Measurements from ENCODE around the gene ITPR3. TPM values are rescaled to one million over a fixed set of nuclear protein-coding genes. Genes with fewer than 3 reads are reported as not detected.

Gene ITPR3
- total and polyA plus RNA-seq, 2 of the 13 experiments (the other 11 are each of a cell fraction or from before 2014, with no cell fraction given), result 3.8 to 21.4 TPM

DNA sequence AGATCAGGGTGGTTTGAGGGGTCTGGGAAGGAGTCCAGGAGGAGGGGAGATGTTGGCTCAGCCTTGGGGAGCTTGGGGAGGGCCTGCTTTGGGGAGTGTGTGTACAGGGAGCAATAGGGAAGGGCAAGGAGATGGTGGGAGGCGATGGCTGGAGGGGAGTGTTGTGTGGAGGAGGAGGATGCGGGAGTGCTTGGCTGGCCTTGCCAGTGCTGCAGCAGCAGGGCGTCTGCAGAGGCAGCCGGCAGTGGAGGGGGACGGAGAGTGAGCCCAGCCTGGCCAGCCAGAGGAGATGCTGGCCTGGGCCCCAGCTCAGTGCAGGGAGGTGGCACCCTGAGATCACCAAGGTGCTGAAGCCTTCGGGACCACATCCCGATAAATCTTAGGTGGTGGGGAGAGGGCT, 121.7 kb downstream of the ITPR3 start:
- Histone ChIP-seq H3K36me3 (replicated peaks in 1 of 2; ENCODE audit: control insufficient read depth in 1 of 2, insufficient read depth in 2 of 2, low read length in 2 of 2) (no peaks in the 10 kb centered on the region), H3K9me3 (ENCODE audit: low read length) (no peaks in the 10 kb centered on the region), H3K27me3 (ENCODE audit: control insufficient read depth in 1 of 2, insufficient read depth in 2 of 2, low read length in 2 of 2) (peaks cover under 1 to 26% of the 10 kb centered on the region in 2 experiments; a peak in 4 of 5 replicates), H3K9ac (ENCODE audit: insufficient read depth, low read depth, low read length) (no peak overlapping the region), H3K4me2 (ENCODE audit: low read depth, low read length) (no peak overlapping the region), H3K4me1 (ENCODE audit: insufficient read depth, low read length) (peaks cover 53% of the 10 kb centered on the region), H3K4me3 (replicated peaks in 1 of 3; ENCODE audit: insufficient read depth in 1 of 3, low read depth in 2 of 3, low read length in 3 of 3) (no peak overlapping the region), H2AFZ (ENCODE audit: low read length) (no peak overlapping the region), H3K79me2 (ENCODE audit: insufficient read depth, low read length) (no peaks in the 10 kb centered on the region), H3K27ac (ENCODE audit: extremely low read length, insufficient read depth, low read length) (no peak overlapping the region), H4K20me1 (ENCODE audit: insufficient read depth, low read length) (no peaks in the 10 kb centered on the region)
- intact Hi-C loops (cut with micrococcal nuclease; ENCODE audit: unreplicated experiment), result no loop called here
- ChIA-PET POLR2A (interaction anchor here (4.5 to 4.6 kb wide), 2 partner anchors 18 to 32 kb away, joined by 34 to 48 read pairs; partner anchors contain the start of gene UQCC2), CTCF (ENCODE audit: low intra/inter-chr PET ratio, low total read pairs) (interaction anchor here (5.7 kb wide), 1 partner anchor 20 kb away, joined by 77 read pairs; no protein-coding TSS in a partner anchor)
- 82% methylated on average over 7 of the region's 7 CpGs for WGBS (ENCODE audit: low lambda C conversion rate)
- DNase-seq (ENCODE audit: low spot score) (no peak), ATAC-seq (no peak), FAIRE-seq (no peak)
- no TSS peak for BruUV-seq (replicated peaks)
- in situ Hi-C loops (cut with HindIII; ENCODE audit: extremely low pct_ligation_motif_present, low pct_unique_long_range_greater_than_20kb), result no loop called here
- no peak for TF ChIP-seq ZNF598 (CRISPR knock-in tag; IDR thresholded peaks at IDR 0.05; ENCODE audit: borderline replicate concordance)
- TF ChIP-seq, protein P1, sequence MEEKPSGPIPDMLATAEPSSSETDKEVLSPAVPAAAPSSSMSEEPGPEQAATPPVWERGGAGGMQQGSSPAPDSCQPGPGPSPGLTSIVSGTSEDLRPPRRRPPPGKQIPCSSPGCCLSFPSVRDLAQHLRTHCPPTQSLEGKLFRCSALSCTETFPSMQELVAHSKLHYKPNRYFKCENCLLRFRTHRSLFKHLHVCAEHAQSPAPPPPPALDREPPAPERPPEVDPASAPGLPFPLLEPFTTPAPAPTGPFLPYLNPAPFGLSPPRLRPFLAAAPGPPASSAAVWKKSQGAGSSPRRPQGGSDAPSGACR (CRISPR knock-in tag; IDR thresholded peaks at IDR 0.05), result no peak
- TF ChIP-seq, protein P2, sequence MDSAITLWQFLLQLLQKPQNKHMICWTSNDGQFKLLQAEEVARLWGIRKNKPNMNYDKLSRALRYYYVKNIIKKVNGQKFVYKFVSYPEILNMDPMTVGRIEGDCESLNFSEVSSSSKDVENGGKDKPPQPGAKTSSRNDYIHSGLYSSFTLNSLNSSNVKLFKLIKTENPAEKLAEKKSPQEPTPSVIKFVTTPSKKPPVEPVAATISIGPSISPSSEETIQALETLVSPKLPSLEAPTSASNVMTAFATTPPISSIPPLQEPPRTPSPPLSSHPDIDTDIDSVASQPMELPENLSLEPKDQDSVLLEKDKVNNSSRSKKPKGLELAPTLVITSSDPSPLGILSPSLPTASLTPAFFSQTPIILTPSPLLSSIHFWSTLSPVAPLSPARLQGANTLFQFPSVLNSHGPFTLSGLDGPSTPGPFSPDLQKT (CRISPR knock-in tag; IDR thresholded peaks at IDR 0.05; ENCODE audit: borderline replicate concordance), result no peak
- no peak for TF ChIP-seq RFXANK (CRISPR knock-in tag; IDR thresholded peaks at IDR 0.05)
- TF ChIP-seq, protein P3, sequence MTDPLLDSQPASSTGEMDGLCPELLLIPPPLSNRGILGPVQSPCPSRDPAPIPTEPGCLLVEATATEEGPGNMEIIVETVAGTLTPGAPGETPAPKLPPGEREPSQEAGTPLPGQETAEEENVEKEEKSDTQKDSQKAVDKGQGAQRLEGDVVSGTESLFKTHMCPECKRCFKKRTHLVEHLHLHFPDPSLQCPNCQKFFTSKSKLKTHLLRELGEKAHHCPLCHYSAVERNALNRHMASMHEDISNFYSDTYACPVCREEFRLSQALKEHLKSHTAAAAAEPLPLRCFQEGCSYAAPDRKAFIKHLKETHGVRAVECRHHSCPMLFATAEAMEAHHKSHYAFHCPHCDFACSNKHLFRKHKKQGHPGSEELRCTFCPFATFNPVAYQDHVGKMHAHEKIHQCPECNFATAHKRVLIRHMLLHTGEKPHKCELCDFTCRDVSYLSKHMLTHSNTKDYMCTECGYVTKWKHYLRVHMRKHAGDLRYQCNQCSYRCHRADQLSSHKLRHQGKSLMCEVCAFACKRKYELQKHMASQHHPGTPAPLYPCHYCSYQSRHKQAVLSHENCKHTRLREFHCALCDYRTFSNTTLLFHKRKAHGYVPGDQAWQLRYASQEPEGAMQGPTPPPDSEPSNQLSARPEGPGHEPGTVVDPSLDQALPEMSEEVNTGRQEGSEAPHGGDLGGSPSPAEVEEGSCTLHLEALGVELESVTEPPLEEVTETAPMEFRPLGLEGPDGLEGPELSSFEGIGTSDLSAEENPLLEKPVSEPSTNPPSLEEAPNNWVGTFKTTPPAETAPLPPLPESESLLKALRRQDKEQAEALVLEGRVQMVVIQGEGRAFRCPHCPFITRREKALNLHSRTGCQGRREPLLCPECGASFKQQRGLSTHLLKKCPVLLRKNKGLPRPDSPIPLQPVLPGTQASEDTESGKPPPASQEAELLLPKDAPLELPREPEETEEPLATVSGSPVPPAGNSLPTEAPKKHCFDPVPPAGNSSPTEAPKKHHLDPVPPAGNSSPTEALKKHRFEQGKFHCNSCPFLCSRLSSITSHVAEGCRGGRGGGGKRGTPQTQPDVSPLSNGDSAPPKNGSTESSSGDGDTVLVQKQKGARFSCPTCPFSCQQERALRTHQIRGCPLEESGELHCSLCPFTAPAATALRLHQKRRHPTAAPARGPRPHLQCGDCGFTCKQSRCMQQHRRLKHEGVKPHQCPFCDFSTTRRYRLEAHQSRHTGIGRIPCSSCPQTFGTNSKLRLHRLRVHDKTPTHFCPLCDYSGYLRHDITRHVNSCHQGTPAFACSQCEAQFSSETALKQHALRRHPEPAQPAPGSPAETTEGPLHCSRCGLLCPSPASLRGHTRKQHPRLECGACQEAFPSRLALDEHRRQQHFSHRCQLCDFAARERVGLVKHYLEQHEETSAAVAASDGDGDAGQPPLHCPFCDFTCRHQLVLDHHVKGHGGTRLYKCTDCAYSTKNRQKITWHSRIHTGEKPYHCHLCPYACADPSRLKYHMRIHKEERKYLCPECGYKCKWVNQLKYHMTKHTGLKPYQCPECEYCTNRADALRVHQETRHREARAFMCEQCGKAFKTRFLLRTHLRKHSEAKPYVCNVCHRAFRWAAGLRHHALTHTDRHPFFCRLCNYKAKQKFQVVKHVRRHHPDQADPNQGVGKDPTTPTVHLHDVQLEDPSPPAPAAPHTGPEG (CRISPR knock-in tag; IDR thresholded peaks at IDR 0.05), result no peak
- no peak for TF ChIP-seq YEATS4 (CRISPR knock-in tag; IDR thresholded peaks at IDR 0.05; ENCODE audit: borderline replicate concordance)
- TF ChIP-seq RNF2 (conservative IDR thresholded peaks at IDR 0.05; ENCODE audit: low read depth), result no peak
- no peak for TF ChIP-seq ZKSCAN1 (IDR thresholded peaks at IDR 0.05; ENCODE audit: low read length)
- TF ChIP-seq, protein P4, sequence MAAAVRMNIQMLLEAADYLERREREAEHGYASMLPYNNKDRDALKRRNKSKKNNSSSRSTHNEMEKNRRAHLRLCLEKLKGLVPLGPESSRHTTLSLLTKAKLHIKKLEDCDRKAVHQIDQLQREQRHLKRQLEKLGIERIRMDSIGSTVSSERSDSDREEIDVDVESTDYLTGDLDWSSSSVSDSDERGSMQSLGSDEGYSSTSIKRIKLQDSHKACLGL (CRISPR knock-in tag; IDR thresholded peaks at IDR 0.05), result no peak
- TF ChIP-seq, protein P5, sequence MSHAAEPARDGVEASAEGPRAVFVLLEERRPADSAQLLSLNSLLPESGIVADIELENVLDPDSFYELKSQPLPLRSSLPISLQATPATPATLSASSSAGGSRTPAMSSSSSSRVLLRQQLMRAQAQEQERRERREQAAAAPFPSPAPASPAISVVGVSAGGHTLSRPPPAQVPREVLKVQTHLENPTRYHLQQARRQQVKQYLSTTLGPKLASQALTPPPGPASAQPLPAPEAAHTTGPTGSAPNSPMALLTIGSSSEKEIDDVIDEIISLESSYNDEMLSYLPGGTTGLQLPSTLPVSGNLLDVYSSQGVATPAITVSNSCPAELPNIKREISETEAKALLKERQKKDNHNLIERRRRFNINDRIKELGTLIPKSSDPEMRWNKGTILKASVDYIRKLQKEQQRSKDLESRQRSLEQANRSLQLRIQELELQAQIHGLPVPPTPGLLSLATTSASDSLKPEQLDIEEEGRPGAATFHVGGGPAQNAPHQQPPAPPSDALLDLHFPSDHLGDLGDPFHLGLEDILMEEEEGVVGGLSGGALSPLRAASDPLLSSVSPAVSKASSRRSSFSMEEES (CRISPR knock-in tag; IDR thresholded peaks at IDR 0.05), result no peak
- no peak for TF ChIP-seq CCDC6 (CRISPR knock-in tag; IDR thresholded peaks at IDR 0.05)
- TF ChIP-seq, protein P6, sequence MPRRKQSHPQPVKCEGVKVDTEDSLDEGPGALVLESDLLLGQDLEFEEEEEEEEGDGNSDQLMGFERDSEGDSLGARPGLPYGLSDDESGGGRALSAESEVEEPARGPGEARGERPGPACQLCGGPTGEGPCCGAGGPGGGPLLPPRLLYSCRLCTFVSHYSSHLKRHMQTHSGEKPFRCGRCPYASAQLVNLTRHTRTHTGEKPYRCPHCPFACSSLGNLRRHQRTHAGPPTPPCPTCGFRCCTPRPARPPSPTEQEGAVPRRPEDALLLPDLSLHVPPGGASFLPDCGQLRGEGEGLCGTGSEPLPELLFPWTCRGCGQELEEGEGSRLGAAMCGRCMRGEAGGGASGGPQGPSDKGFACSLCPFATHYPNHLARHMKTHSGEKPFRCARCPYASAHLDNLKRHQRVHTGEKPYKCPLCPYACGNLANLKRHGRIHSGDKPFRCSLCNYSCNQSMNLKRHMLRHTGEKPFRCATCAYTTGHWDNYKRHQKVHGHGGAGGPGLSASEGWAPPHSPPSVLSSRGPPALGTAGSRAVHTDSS (CRISPR knock-in tag; conservative IDR thresholded peaks at IDR 0.05), result no peak

Data from HepG2 (cell line).